ENCODE data around the gene SLC25A2.
"Not testable (repeated sequence)": the region's sequence is repeated elsewhere in the genome, so short reads cannot be mapped to it uniquely, and the experiment has no call there.

The SLC25A2 gene

GRCh38 chr5:141319202-141319601, 15.4 kb upstream of the SLC25A2 start:
- intact Hi-C loops (cut with DNase I; ENCODE audit: low total_unique reads) = no loop called here
- Histone ChIP-seq H3K4me3 (no peak overlapping the region), H3K27me3 (no peaks in the 10 kb centered on the region), H3K27ac (no peak overlapping the region), H3K4me1 (peaks cover 0 to 12% (median 3%) of the 10 kb centered on the region in 4 donors), H3K9me3 (peaks cover 19 to 71% (median 44%) of the 10 kb centered on the region in 3 donors), H3K36me3 (peaks cover 47 to 58% (median 56%) of the 10 kb centered on the region in 3 donors)
- TF ChIP-seq CTCF (IDR thresholded peaks at IDR 0.05) = no peak
- DNase-seq = no peak

DNA sequence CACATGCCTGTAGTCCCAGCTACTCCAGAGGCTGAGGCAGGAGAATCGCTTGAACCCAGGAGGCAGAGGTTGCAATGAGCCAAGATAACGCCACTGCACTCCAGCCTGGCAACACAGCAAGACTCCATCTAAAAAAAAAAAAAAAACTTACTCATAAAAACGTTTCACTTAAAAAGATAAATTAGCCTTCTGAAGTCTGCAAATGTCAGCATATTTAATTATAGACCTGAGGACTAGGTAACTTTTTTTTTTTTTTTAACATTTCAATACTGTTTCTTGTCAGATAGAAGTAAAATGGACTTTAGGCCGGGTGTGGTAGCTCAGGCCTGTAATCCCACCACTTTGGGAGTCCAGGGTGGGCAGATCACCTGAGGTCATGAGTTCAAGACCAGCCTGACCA, 13.1 kb upstream of the SLC25A2 start:
- H3K9me3 ChIP-seq = peaks cover 22 to 86% (median 59%) of the 10 kb centered on the region in 3 donors
- H3K27me3 ChIP-seq; DNase-seq; intact Hi-C loops (cut with DNase I; ENCODE audit: low total_unique reads); H3K4me3 ChIP-seq; H3K27ac ChIP-seq: not testable (repeated sequence)
- peaks cover 55 to 79% (median 78%) of the 10 kb centered on the region in 3 donors for H3K36me3 ChIP-seq
- peaks cover 0 to 12% (median 3%) of the 10 kb centered on the region in 4 donors for H3K4me1 ChIP-seq

DNA sequence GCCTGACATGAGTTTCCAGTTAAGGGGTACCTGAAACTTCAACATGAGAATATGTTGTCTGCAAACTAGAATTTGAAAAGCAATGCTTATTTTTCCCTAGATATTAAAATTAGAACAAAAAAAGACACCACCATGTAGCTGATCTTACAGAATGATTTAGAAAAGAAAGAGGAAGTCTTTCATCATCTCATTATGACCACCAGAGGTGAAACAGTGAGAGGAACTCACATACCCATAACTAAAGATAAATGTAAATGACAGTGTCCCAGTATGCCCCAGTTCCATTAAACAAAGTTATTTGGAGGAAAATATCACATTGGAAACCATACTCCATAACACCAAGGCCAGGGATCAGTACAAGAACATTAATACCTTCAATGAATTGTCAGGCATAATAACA, 9.9 kb upstream of the SLC25A2 start:
- Histone ChIP-seq H3K36me3 (peaks cover 45 to 79% (median 74%) of the 10 kb centered on the region in 3 donors), H3K27ac (no peak overlapping the region), H3K27me3 (no peaks in the 10 kb centered on the region), H3K9me3 (peaks cover 22 to 100% (median 73%) of the 10 kb centered on the region in 3 donors), H3K4me1 (no peaks in the 10 kb centered on the region), H3K4me3 (no peak overlapping the region)
- intact Hi-C loops (cut with DNase I; ENCODE audit: low total_unique reads) = no loop called here
- TF ChIP-seq CTCF (IDR thresholded peaks at IDR 0.05) = no peak
- no peak for DNase-seq

- DNase-seq = no peak
- peaks cover 10 to 100% (median 89%) of the 10 kb centered on the region in 3 donors for H3K9me3 ChIP-seq
- H3K4me1 ChIP-seq = no peaks in the 10 kb centered on the region
- H3K36me3 ChIP-seq = peaks cover 6 to 50% (median 29%) of the 10 kb centered on the region in 3 donors
- TF ChIP-seq CTCF (IDR thresholded peaks at IDR 0.05) = no peak
- H3K4me3 ChIP-seq = no peak overlapping the region
- no peak overlapping the region for H3K27ac ChIP-seq
- H3K27me3 ChIP-seq = no peaks in the 10 kb centered on the region
- intact Hi-C loops (cut with DNase I; ENCODE audit: low total_unique reads) = no loop called here
Measured at GRCh38 chr5:141306630-141307029, 2.8 kb upstream of the SLC25A2 start.

DNA sequence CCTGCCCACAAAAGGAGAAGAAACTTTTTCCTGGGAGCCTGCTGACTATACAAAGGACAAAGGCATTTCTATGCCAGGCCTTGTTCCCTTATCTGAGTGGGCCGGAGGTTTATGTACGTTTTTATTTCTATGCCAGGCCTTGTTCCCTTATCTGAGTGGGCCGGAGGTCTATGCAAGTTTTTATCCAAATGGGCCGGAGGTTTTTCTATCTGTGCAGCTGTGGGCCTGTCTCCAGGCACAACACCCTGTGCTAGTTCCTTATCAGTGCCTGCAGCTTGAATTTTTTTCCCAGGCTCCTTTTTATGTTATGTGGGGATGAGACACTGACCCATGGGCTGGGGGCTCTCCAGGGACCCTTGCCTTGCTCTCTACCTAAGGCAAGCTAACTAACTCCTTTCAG, 5.5 kb downstream of the SLC25A2 start:
- Histone ChIP-seq H3K9me3 (peaks cover 3 to 100% (median 91%) of the 10 kb centered on the region in 3 donors), H3K4me1 (no peaks in the 10 kb centered on the region), H3K27me3 (no peaks in the 10 kb centered on the region), H3K27ac (no peak overlapping the region), H3K4me3 (no peak overlapping the region), H3K36me3 (peaks cover 12 to 72% (median 60%) of the 10 kb centered on the region in 3 donors)
- intact Hi-C loops (cut with DNase I; ENCODE audit: low total_unique reads) = no loop called here
- no peak for DNase-seq
- no peak for TF ChIP-seq CTCF (IDR thresholded peaks at IDR 0.05)

DNA sequence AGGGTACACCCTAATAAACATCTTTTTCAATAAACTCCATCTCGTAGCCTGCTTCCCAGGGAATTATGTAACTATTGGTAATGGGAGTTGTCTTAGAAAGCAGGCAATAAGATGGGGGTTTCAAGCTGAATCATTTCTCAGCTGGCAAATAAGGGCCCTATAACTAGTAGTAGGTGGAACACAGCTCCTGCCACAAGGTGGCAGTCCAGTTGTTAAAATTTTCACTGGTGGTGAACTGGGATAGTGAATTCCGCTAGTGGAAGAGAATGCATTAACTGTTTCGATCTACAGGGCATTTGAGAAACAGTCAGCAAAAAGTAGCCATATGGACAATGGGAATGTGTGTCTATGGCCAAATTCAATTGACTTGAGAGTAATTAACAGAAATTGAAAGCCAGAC, 30.9 kb downstream of the SLC25A2 start:
- no peak for DNase-seq
- TF ChIP-seq CTCF (IDR thresholded peaks at IDR 0.05) = no peak
- H3K27ac ChIP-seq = no peak overlapping the region
- intact Hi-C loops (cut with DNase I; ENCODE audit: low total_unique reads) = no loop called here
- peaks cover 2 to 65% (median 58%) of the 10 kb centered on the region in 3 donors for H3K36me3 ChIP-seq
- H3K27me3 ChIP-seq = no peaks in the 10 kb centered on the region
- H3K4me1 ChIP-seq = no peaks in the 10 kb centered on the region
- peaks cover 25 to 97% (median 93%) of the 10 kb centered on the region in 3 donors for H3K9me3 ChIP-seq
- no peak overlapping the region for H3K4me3 ChIP-seq
